ENCODE measurements around the gene SLC16A13. TPM values are rescaled to one million over a fixed set of nuclear protein-coding genes. Genes with fewer than 3 reads are reported as not detected.

SLC16A13 gene
- total and polyA plus RNA-seq, 2 donors (not counting 3 experiments of a cell fraction or from before 2014, with no cell fraction given) = 16.8 to 24.7 TPM

DNA sequence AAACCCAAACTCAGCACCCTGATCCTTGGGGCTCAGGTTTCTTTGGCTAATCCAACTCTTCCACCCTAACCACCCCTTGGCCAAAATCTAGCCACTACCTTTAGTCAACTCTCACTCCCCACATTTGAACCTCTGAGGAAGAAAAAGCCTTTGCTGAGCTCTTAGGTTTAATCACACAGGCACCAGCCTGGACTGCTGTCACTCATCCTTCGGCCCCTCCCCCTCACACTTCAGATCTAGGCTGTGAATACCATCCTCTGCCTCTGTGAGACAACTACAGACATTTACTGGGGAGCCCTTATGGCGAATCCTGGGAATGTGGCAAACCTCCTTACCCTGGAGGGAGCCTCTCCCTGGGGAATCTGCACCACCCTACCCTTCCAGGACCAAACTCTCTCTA lies 28.7 kb upstream of the SLC16A13 start:
- intact Hi-C loops (cut with micrococcal nuclease) = no loop called here
- Histone ChIP-seq H3K79me2 (ENCODE audit: control insufficient read depth, insufficient read depth, low read length) (peaks cover 41% of the 10 kb centered on the region), H3K9me1 (replicated peaks; ENCODE audit: control insufficient read depth, extremely low read depth, insufficient read depth, low read length) (no peaks in the 10 kb centered on the region), H3K27me3 (ENCODE audit: control insufficient read depth in 2 of 2, insufficient read depth in 2 of 2, low read length in 2 of 2) (no peaks in the 10 kb centered on the region), H3K9me3 (replicated peaks; ENCODE audit: control insufficient read depth, insufficient read depth, low read length) (no peaks in the 10 kb centered on the region), H3K4me2 (ENCODE audit: insufficient read depth, low read length) (no peak overlapping the region), H2AFZ (ENCODE audit: low read depth, low read length) (no peak overlapping the region), H4K20me1 (replicated peaks; ENCODE audit: control insufficient read depth, extremely low read depth, insufficient read depth, low read length) (peaks cover 2% of the 10 kb centered on the region), H3K27ac (ENCODE audit: insufficient read depth, low read depth, low read length) (no peak overlapping the region), H3K4me3 (replicated peaks in 1 of 3; ENCODE audit: insufficient read depth in 1 of 3, low read depth in 1 of 3, low read length in 3 of 3) (no peak overlapping the region), H3K9ac (replicated peaks; ENCODE audit: extremely low read depth, insufficient read depth, low read length) (no peak overlapping the region), H3K4me1 (ENCODE audit: control insufficient read depth, extremely low read depth, insufficient read depth, low read length) (peaks cover 13% of the 10 kb centered on the region), H3K36me3 (ENCODE audit: control insufficient read depth in 2 of 2, extremely low read depth in 1 of 2, insufficient read depth in 2 of 2, low read length in 2 of 2) (peaks cover 7 to 11% of the 10 kb centered on the region in 2 experiments)
- POLR2A ChIA-PET = no interaction called here
- TF ChIP-seq, protein P1, sequence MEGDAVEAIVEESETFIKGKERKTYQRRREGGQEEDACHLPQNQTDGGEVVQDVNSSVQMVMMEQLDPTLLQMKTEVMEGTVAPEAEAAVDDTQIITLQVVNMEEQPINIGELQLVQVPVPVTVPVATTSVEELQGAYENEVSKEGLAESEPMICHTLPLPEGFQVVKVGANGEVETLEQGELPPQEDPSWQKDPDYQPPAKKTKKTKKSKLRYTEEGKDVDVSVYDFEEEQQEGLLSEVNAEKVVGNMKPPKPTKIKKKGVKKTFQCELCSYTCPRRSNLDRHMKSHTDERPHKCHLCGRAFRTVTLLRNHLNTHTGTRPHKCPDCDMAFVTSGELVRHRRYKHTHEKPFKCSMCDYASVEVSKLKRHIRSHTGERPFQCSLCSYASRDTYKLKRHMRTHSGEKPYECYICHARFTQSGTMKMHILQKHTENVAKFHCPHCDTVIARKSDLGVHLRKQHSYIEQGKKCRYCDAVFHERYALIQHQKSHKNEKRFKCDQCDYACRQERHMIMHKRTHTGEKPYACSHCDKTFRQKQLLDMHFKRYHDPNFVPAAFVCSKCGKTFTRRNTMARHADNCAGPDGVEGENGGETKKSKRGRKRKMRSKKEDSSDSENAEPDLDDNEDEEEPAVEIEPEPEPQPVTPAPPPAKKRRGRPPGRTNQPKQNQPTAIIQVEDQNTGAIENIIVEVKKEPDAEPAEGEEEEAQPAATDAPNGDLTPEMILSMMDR (IDR thresholded peaks at IDR 0.05; ENCODE audit: extremely low read depth in 1 of 2, insufficient read depth in 1 of 2, low read depth in 1 of 2, low read length in 2 of 2) = no peak
- no peak for TF ChIP-seq FOS (IDR thresholded peaks at IDR 0.05; ENCODE audit: borderline replicate concordance, insufficient read depth, low read length)
- TF ChIP-seq JUN (IDR thresholded peaks at IDR 0.05; ENCODE audit: borderline replicate concordance, insufficient read depth, insufficient read length, low read depth) = no peak
- TF ChIP-seq, protein P2, sequence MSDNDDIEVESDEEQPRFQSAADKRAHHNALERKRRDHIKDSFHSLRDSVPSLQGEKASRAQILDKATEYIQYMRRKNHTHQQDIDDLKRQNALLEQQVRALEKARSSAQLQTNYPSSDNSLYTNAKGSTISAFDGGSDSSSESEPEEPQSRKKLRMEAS (IDR thresholded peaks at IDR 0.05; ENCODE audit: insufficient read depth, insufficient read length) = no peak
- TF ChIP-seq POLR2A (IDR thresholded peaks at IDR 0.05; ENCODE audit: low read depth, low read length) = no peak
- TF ChIP-seq GATA2 (IDR thresholded peaks at IDR 0.05; ENCODE audit: insufficient read depth, insufficient read length, low read depth, low read length) = no peak
- no peak for TF ChIP-seq EZH2 (IDR thresholded peaks at IDR 0.05; ENCODE audit: borderline replicate concordance, low read depth, low read length, severe bottlenecking)
- FAIRE-seq (no peak), DNase-seq (ENCODE audit: low read depth, low spot score) (no peak)
- BruUV-seq (replicated peaks) = no TSS peak
- dilution Hi-C loops (cut with MboI; ENCODE audit: extremely low pct_ligation_motif_present, low sequenced_read_pairs) = no loop called here
- CTCF ChIA-PET = interaction anchor here (1.0 to 2.0 kb wide), 4 partner anchors 15 to 96 kb away, joined by 3 to 18 read pairs (median 3); no protein-coding TSS in a partner anchor
